ENCODE results near the gene CEACAM20. TPM values are rescaled to one million over a fixed set of nuclear protein-coding genes. Genes with fewer than 3 reads are reported as not detected.

CEACAM20 gene
- total RNA-seq, 4 donors from 2014 or later: 0.48 to 0.68 TPM; not detected in 2

GRCh38 chr19:44571830-44572580 lies 42.5 kb upstream of the CEACAM20 start:
- Histone ChIP-seq H3K27me3 (peaks cover 22% of the 10 kb centered on the region), H3K27ac (no peak overlapping the region), H3K9me3 (no peaks in the 10 kb centered on the region), H3K36me3 (no peaks in the 10 kb centered on the region), H3K4me1 (peaks cover 0 to 3% (median 0%) of the 10 kb centered on the region in 4 donors), H3K4me3 (no peak overlapping the region)
- in situ Hi-C loops (cut with MboI; ENCODE audit: low pct_ligation_motif_present in 1 of 4, low pct_unique_long_range_greater_than_20kb in 1 of 4, low sequenced_read_pairs in 3 of 4) (loop anchor here (5.0 to 10.0 kb wide), 3 partner anchors 83 to 90 kb away; no protein-coding TSS in a partner anchor), intact Hi-C loops (cut with DNase I; ENCODE audit: low total_unique reads) (no loop called here)
- TF ChIP-seq POLR2A (IDR thresholded peaks at IDR 0.05) (no peak), POLR2AphosphoS5 (IDR thresholded peaks at IDR 0.05) (no peak), EP300 (IDR thresholded peaks at IDR 0.05; ENCODE audit: low read depth) (no peak)
- TF ChIP-seq, protein P1, sequence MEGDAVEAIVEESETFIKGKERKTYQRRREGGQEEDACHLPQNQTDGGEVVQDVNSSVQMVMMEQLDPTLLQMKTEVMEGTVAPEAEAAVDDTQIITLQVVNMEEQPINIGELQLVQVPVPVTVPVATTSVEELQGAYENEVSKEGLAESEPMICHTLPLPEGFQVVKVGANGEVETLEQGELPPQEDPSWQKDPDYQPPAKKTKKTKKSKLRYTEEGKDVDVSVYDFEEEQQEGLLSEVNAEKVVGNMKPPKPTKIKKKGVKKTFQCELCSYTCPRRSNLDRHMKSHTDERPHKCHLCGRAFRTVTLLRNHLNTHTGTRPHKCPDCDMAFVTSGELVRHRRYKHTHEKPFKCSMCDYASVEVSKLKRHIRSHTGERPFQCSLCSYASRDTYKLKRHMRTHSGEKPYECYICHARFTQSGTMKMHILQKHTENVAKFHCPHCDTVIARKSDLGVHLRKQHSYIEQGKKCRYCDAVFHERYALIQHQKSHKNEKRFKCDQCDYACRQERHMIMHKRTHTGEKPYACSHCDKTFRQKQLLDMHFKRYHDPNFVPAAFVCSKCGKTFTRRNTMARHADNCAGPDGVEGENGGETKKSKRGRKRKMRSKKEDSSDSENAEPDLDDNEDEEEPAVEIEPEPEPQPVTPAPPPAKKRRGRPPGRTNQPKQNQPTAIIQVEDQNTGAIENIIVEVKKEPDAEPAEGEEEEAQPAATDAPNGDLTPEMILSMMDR (IDR thresholded peaks at IDR 0.05): no peak
- DNase-seq: no peak
- 85% methylated on average over 5 of the region's 5 CpGs; no CpG with 5 or more reads in 1 of the 2 donors for WGBS, 2 donors (ENCODE audit: low coverage in 1 of 2)

DNA sequence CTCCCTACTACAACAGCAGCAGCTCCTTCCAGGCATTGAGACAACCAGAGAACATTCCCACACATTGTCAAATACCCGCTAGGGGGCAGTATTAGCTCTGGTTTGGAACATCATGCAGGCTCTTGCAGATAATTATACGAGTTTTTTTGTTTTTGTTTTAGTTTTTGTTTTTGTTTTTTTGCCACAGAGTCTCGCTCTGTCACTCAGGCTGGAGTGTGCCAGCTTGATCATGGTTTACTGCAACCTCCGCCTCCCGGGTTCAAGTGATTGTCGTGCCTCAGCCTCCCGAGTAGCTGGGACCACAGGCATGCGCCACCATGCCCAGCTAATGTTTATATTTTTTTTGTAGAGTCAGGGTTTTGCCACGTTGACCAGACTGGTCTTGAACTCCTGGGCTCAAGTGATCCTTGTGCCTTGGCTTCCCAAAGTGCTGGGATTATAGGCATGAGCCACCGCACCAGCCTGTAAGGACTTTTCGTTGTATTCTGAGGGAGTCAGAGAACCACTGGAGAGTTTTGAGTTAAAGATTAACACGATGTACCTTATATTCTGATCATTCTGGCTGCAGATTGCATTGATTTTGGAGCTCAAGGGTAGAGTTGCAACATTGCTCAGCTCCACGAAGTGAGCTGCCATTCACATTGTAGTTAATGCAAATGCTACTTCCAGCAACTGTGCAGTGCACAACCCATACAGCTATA lies 41.7 kb upstream of the CEACAM20 start:
- Histone ChIP-seq H3K9me3 (no peaks in the 10 kb centered on the region), H3K4me1 (peaks cover 0 to 3% (median 0%) of the 10 kb centered on the region in 4 donors), H3K4me3 (no peak overlapping the region), H3K27me3 (peaks cover 31% of the 10 kb centered on the region), H3K36me3 (no peaks in the 10 kb centered on the region), H3K27ac (no peak overlapping the region)
- intact Hi-C loops (cut with DNase I; ENCODE audit: low total_unique reads) (no loop called here), in situ Hi-C loops (cut with MboI; ENCODE audit: low pct_ligation_motif_present in 1 of 4, low pct_unique_long_range_greater_than_20kb in 1 of 4, low sequenced_read_pairs in 3 of 4) (loop anchor here (5.0 to 10.0 kb wide), 3 partner anchors 84 to 91 kb away; no protein-coding TSS in a partner anchor)
- DNase-seq: peak; percentile 67
- TF ChIP-seq POLR2A (IDR thresholded peaks at IDR 0.05) (no peak), POLR2AphosphoS5 (IDR thresholded peaks at IDR 0.05) (no peak), EP300 (IDR thresholded peaks at IDR 0.05; ENCODE audit: low read depth) (no peak)
- TF ChIP-seq, protein P1 (IDR thresholded peaks at IDR 0.05): peak; percentile 68 to 76 (median 73)
- 10 to 42% methylated on average over 7 to 13 of the region's 13 CpGs for WGBS, 2 donors (ENCODE audit: low coverage in 1 of 2)

- DNase-seq: no peak
- Histone ChIP-seq H3K4me1 (peaks cover 0 to 3% (median 0%) of the 10 kb centered on the region in 4 donors), H3K27ac (no peak overlapping the region), H3K36me3 (no peaks in the 10 kb centered on the region), H3K9me3 (no peaks in the 10 kb centered on the region), H3K27me3 (peaks cover 36% of the 10 kb centered on the region), H3K4me3 (no peak overlapping the region)
- WGBS, 2 donors (ENCODE audit: low coverage in 1 of 2): 42 to 51% methylated on average over 2 to 3 of the region's 3 CpGs
- intact Hi-C loops (cut with DNase I; ENCODE audit: low total_unique reads) (no loop called here), in situ Hi-C loops (cut with MboI; ENCODE audit: low pct_ligation_motif_present in 1 of 4, low pct_unique_long_range_greater_than_20kb in 1 of 4, low sequenced_read_pairs in 3 of 4) (loop anchor here (5.0 to 10.0 kb wide), 3 partner anchors 84 to 92 kb away; no protein-coding TSS in a partner anchor)
- TF ChIP-seq, protein P1 (IDR thresholded peaks at IDR 0.05): no peak
- no peak for TF ChIP-seq POLR2A (IDR thresholded peaks at IDR 0.05)
- no peak for TF ChIP-seq POLR2AphosphoS5 (IDR thresholded peaks at IDR 0.05)
- no peak for TF ChIP-seq EP300 (IDR thresholded peaks at IDR 0.05; ENCODE audit: low read depth)
Observed at GRCh38 chr19:44570603-44570983, 41.1 kb upstream of the CEACAM20 start.

DNA sequence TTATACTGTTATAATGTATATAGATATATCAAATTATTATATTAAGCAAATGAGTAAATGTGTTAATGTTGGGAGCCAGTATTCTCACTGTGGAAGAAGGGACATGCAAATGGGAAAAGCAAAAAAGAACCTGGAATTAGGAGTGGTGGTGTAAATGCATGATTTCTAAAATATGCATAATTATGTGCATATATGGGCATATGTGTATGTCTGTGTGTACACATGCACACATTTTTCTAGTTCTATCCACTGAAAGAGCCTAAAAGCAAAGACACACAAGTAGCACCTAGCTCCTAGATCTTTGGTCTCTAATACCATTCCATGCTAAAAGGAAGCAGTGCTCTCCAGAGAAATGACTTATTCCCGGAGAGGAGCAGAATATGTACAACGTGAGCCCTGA lies 38.3 kb upstream of the CEACAM20 start:
- no peak for TF ChIP-seq POLR2AphosphoS5 (IDR thresholded peaks at IDR 0.05)
- TF ChIP-seq, protein P1 (IDR thresholded peaks at IDR 0.05): no peak
- no peak for TF ChIP-seq EP300 (IDR thresholded peaks at IDR 0.05; ENCODE audit: low read depth)
- no peak for TF ChIP-seq POLR2A (IDR thresholded peaks at IDR 0.05)
- WGBS, 2 donors (ENCODE audit: low coverage in 1 of 2): 65 to 70% methylated on average over 2 of the region's 2 CpGs
- Histone ChIP-seq H3K27me3 (peaks cover 43% of the 10 kb centered on the region), H3K4me1 (peaks cover 0 to 3% (median 0%) of the 10 kb centered on the region in 4 donors), H3K27ac (no peak overlapping the region), H3K36me3 (no peaks in the 10 kb centered on the region), H3K9me3 (no peaks in the 10 kb centered on the region), H3K4me3 (no peak overlapping the region)
- no peak for DNase-seq
- intact Hi-C loops (cut with DNase I; ENCODE audit: low total_unique reads): loop anchor here (2.0 kb wide), 1 partner anchor 91 kb away; no protein-coding TSS in a partner anchor
- in situ Hi-C loops (cut with MboI; ENCODE audit: low pct_ligation_motif_present in 1 of 4, low pct_unique_long_range_greater_than_20kb in 1 of 4, low sequenced_read_pairs in 3 of 4): no loop called here
